Measurements from ENCODE around the gene JOSD1. TPM values are rescaled to one million over a fixed set of nuclear protein-coding genes. Genes with fewer than 3 reads are reported as not detected.

The JOSD1 gene
- total RNA-seq, 1 donor from 2014 or later, result 106 TPM

DNA sequence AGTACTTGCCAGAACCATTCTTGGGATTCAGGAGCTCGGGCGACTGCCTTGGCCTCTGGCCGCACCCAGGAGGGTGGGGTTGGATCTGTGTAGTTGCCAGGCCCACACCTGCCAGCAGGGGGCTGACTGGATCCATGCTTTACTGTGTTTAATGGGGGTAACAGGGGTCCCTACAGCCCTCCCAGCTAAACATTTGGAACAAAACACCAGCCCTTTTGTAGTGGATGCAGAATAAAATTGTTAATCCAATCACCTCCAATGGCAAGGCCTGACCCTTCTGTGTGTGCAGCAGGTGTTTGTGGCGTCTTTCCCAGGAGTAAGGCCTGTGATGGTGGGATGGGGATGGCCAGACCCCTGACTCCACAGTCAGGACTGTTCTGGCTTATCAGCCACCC lies 32.6 kb upstream of the JOSD1 start:
- intact Hi-C loops (cut with DNase I), result no loop called here

DNA sequence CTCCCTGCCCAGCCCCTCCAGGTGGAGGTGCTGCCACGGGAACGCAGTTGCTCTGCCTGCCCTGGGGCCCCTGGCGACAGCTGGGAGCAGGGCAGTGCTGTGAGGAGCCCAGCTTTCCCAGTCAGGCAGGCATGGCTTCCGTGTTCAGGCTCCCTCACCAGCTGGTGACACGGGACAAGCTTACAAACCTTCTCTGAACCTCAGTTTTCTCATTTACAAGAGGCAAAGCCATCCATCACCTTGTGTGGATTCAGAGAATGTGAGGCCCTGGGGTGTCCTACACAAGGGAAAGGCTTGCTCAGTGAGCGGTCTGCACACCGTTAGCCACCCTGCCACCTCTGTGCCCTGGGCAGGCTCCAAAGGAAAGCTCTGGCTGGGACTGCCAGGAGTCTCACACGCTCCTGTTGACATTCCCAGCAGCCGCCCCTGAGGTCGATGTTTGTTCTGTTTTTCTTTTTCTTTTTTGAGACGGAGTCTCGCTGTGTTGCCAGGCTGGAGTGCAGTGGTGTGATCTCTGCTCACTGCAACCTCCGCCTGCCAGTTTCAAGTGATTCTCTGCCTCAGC lies 31.6 kb upstream of the JOSD1 start:
- intact Hi-C loops (cut with DNase I), result no loop called here
- H3K36me3 ChIP-seq, result peaks cover 0 to 54% of the 10 kb centered on the region in 2 donors

More for the DNA sequence above, 32.6 kb upstream of the JOSD1 start:
- Histone ChIP-seq H3K27ac (peak overlapping the region; percentile 33), H3K27me3 (no peaks in the 10 kb centered on the region), H3K36me3 (peaks cover 0 to 54% of the 10 kb centered on the region in 2 donors), H3K4me3 (no peak overlapping the region), H3K9me3 (no peaks in the 10 kb centered on the region), H3K4me1 (peaks cover 16% of the 10 kb centered on the region)
- DNase-seq (ENCODE audit: extremely low spot score in 2 of 2), result no peak
- TF ChIP-seq POLR2AphosphoS5 (IDR thresholded peaks at IDR 0.05; ENCODE audit: insufficient read depth in 1 of 2, low read depth in 1 of 2) (peak in 1 of 2 donors; percentile 29), POLR2A (IDR thresholded peaks at IDR 0.05) (no peak)
- TF ChIP-seq, protein P1, sequence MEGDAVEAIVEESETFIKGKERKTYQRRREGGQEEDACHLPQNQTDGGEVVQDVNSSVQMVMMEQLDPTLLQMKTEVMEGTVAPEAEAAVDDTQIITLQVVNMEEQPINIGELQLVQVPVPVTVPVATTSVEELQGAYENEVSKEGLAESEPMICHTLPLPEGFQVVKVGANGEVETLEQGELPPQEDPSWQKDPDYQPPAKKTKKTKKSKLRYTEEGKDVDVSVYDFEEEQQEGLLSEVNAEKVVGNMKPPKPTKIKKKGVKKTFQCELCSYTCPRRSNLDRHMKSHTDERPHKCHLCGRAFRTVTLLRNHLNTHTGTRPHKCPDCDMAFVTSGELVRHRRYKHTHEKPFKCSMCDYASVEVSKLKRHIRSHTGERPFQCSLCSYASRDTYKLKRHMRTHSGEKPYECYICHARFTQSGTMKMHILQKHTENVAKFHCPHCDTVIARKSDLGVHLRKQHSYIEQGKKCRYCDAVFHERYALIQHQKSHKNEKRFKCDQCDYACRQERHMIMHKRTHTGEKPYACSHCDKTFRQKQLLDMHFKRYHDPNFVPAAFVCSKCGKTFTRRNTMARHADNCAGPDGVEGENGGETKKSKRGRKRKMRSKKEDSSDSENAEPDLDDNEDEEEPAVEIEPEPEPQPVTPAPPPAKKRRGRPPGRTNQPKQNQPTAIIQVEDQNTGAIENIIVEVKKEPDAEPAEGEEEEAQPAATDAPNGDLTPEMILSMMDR (IDR thresholded peaks at IDR 0.05), result peak; percentile 27 to 61 (median 58)

DNA sequence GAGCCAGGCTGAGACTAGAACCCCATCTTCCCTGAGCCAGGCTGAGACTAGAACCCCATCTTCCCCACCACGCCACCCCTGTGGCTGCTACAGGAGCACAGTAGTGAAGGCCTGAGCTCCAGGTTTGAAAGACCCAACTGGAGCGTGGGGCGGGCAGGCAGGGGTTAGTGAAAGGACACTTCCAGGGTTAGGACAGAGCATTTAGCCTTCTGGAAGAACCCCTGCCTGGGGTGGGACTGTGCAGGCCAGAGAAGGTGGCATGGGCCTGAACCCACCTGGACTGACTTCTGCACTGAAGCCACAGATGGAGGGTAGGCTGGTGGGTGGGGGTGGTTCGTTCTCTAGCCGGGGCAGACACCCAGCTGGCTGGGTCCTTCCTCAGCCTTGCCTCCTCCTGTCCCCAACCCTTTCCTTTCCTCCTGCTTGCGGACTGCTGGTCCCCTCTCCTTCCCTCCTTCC lies 31.0 kb upstream of the JOSD1 start:
- Histone ChIP-seq H3K27ac (no peak overlapping the region), H3K4me1 (peaks cover 16% of the 10 kb centered on the region), H3K9me3 (no peaks in the 10 kb centered on the region), H3K4me3 (no peak overlapping the region), H3K27me3 (no peaks in the 10 kb centered on the region), H3K36me3 (peaks cover 0 to 54% of the 10 kb centered on the region in 2 donors)
- intact Hi-C loops (cut with DNase I), result no loop called here
- DNase-seq (ENCODE audit: extremely low spot score in 2 of 2), result no peak
- TF ChIP-seq POLR2A (IDR thresholded peaks at IDR 0.05) (no peak), POLR2AphosphoS5 (IDR thresholded peaks at IDR 0.05; ENCODE audit: insufficient read depth in 1 of 2, low read depth in 1 of 2) (no peak)
- TF ChIP-seq, protein P1 (IDR thresholded peaks at IDR 0.05), result no peak

More for the DNA sequence above, 31.6 kb upstream of the JOSD1 start:
- Histone ChIP-seq H3K4me1 (peaks cover 16% of the 10 kb centered on the region), H3K4me3 (no peak overlapping the region), H3K9me3 (no peaks in the 10 kb centered on the region), H3K27me3 (no peaks in the 10 kb centered on the region), H3K27ac (peak overlapping the region; percentile 33)
- TF ChIP-seq, protein P1 (IDR thresholded peaks at IDR 0.05), result no peak
- no peak for TF ChIP-seq POLR2AphosphoS5 (IDR thresholded peaks at IDR 0.05; ENCODE audit: insufficient read depth in 1 of 2, low read depth in 1 of 2)
- TF ChIP-seq POLR2A (IDR thresholded peaks at IDR 0.05), result no peak
- no peak for DNase-seq (ENCODE audit: extremely low spot score in 2 of 2)

DNA sequence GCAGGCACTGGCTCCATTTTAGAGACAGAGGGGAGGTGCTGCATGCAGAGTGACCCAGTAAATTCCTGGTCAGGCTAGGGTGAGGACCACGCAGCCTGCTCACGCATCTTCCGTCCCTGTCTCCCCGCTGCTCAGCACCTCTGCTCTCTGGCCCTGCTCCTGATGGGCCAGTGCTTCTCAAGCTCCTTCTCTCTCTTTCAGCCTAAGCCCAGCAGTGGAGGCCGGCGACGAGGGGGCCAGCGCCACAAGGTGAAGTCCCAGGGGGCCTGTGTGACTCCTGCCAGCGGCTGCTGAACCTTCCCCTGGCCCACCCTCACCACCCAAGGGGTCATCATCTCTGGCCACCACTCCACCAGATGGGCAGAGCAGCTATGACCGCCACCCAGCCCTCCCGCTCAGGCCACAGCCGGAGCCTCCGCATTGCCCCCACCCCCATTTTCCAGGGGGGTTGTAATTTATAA lies 29.7 kb upstream of the JOSD1 start:
- H3K4me3 ChIP-seq, result no peak overlapping the region
- intact Hi-C loops (cut with DNase I), result no loop called here
- H3K9me3 ChIP-seq, result no peaks in the 10 kb centered on the region
- TF ChIP-seq, protein P1 (IDR thresholded peaks at IDR 0.05), result no peak
- no peak for TF ChIP-seq POLR2AphosphoS5 (IDR thresholded peaks at IDR 0.05; ENCODE audit: insufficient read depth in 1 of 2, low read depth in 1 of 2)
- no peak for TF ChIP-seq POLR2A (IDR thresholded peaks at IDR 0.05)
- peaks cover 16% of the 10 kb centered on the region for H3K4me1 ChIP-seq
- no peak for DNase-seq (ENCODE audit: extremely low spot score in 2 of 2)
- H3K27me3 ChIP-seq, result no peaks in the 10 kb centered on the region
- H3K36me3 ChIP-seq, result peaks cover 0 to 56% of the 10 kb centered on the region in 2 donors
- H3K27ac ChIP-seq, result no peak overlapping the region

DNA sequence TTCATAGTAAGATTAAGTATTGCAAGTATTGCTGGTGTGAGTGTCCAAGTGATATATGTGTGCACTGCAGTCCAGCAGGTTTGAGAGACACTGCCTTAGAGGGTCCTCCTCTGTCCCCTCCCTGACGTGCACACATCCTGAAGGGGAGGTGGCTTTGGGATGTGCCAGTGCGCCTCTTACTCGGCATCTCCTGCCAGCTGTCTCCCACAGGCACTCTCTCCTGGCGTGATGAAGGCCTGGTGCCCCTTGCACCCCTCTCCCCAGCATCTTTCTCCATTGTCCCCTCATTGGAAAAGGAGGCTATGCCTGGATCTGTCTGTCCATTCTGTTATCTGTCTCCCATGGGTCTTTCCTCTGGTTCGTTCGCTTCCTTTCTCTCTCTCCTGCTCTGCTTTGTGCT lies 29.2 kb upstream of the JOSD1 start:
- H3K36me3 ChIP-seq, result peaks cover 0 to 61% of the 10 kb centered on the region in 2 donors
- no peaks in the 10 kb centered on the region for H3K27me3 ChIP-seq
- intact Hi-C loops (cut with DNase I), result no loop called here
- no peak overlapping the region for H3K27ac ChIP-seq
- TF ChIP-seq, protein P1 (IDR thresholded peaks at IDR 0.05), result no peak
- no peak for TF ChIP-seq POLR2AphosphoS5 (IDR thresholded peaks at IDR 0.05; ENCODE audit: insufficient read depth in 1 of 2, low read depth in 1 of 2)
- H3K4me1 ChIP-seq, result peaks cover 16% of the 10 kb centered on the region
- no peak overlapping the region for H3K4me3 ChIP-seq
- no peaks in the 10 kb centered on the region for H3K9me3 ChIP-seq
- no peak for DNase-seq (ENCODE audit: extremely low spot score in 2 of 2)

All from vagina (tissue), 2 donors.